HCT116 (cell line): Measurements from ENCODE around the gene NAPA.

ENCODE experiments used
- POLR2AphosphoS5 ChIP-seq: IDR thresholded peaks from 2 replicates; pipeline ENCODE4 v1.6.1; 2011; ENCODE audit warnings: mild to moderate bottlenecking, low read depth, low read length, moderate library complexity
- TF ChIP-seq, protein P1 (sequence below), 3 experiments: fragments of 200-600 bp in 1 of 3; sonication (generic) in 1 of 3; IDR thresholded peaks in 2 of 3; conservative IDR thresholded peaks in 1 of 3; 2 replicates each; pipeline ENCODE4 v1.5.1; 2012 to 2017; ENCODE audit warnings: low read depth in 2 of 3, low read length in 2 of 3, antibody characterized with exemption in 1 of 3, borderline replicate concordance in 1 of 3, control low read depth in 1 of 3, mild to moderate bottlenecking in 1 of 3, mixed read lengths in 1 of 3, mixed run types in 1 of 3, moderate library complexity in 1 of 3; ENCODE audit not compliant: insufficient read depth in 1 of 3

DNA sequence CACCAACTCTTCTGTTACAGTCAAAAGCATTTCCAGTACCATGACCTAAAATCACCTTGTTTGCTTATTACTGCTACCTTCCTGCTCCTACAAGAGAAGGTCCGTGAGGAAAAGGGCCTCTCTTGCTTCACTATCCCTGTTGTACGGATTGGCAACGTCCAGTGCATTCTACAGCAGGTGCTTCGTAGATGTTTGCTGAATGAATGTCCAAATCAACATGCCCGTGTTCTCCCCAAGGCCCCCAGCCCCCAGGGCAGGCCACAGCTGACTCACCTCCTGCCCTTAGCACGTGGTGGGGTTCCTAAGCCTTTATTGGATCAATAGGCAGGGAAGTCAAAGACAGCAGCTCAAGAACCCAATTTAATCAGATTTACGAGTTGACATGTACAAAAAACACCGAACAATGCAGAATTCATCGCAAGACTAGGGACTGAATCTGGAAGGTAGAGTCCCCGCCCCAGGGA, 5.5 kb upstream of the NAPA start:
- no peak for TF ChIP-seq POLR2AphosphoS5
- TF ChIP-seq, protein P1, sequence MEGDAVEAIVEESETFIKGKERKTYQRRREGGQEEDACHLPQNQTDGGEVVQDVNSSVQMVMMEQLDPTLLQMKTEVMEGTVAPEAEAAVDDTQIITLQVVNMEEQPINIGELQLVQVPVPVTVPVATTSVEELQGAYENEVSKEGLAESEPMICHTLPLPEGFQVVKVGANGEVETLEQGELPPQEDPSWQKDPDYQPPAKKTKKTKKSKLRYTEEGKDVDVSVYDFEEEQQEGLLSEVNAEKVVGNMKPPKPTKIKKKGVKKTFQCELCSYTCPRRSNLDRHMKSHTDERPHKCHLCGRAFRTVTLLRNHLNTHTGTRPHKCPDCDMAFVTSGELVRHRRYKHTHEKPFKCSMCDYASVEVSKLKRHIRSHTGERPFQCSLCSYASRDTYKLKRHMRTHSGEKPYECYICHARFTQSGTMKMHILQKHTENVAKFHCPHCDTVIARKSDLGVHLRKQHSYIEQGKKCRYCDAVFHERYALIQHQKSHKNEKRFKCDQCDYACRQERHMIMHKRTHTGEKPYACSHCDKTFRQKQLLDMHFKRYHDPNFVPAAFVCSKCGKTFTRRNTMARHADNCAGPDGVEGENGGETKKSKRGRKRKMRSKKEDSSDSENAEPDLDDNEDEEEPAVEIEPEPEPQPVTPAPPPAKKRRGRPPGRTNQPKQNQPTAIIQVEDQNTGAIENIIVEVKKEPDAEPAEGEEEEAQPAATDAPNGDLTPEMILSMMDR (IDR thresholded peaks at IDR 0.05 in 2 of 3, conservative IDR thresholded peaks at IDR 0.05 in 1 of 3; ENCODE audit: borderline replicate concordance in 1 of 3, insufficient read depth in 1 of 3, low read depth in 2 of 3, low read length in 2 of 3): no peak
